HG03558 (cell line): Measurements from ENCODE around the gene MYO5C.

ENCODE experiments used
- ATAC-seq: cut with Tn5 transposase; IDR thresholded peaks from one replicate; pipeline ENCODE4 v1.9.1; 2021; ENCODE audit warnings: moderate number of reproducible peaks; ENCODE audit not compliant: unreplicated experiment; ENCODE audit errors: extremely low read depth

Gene MYO5C, protein sequence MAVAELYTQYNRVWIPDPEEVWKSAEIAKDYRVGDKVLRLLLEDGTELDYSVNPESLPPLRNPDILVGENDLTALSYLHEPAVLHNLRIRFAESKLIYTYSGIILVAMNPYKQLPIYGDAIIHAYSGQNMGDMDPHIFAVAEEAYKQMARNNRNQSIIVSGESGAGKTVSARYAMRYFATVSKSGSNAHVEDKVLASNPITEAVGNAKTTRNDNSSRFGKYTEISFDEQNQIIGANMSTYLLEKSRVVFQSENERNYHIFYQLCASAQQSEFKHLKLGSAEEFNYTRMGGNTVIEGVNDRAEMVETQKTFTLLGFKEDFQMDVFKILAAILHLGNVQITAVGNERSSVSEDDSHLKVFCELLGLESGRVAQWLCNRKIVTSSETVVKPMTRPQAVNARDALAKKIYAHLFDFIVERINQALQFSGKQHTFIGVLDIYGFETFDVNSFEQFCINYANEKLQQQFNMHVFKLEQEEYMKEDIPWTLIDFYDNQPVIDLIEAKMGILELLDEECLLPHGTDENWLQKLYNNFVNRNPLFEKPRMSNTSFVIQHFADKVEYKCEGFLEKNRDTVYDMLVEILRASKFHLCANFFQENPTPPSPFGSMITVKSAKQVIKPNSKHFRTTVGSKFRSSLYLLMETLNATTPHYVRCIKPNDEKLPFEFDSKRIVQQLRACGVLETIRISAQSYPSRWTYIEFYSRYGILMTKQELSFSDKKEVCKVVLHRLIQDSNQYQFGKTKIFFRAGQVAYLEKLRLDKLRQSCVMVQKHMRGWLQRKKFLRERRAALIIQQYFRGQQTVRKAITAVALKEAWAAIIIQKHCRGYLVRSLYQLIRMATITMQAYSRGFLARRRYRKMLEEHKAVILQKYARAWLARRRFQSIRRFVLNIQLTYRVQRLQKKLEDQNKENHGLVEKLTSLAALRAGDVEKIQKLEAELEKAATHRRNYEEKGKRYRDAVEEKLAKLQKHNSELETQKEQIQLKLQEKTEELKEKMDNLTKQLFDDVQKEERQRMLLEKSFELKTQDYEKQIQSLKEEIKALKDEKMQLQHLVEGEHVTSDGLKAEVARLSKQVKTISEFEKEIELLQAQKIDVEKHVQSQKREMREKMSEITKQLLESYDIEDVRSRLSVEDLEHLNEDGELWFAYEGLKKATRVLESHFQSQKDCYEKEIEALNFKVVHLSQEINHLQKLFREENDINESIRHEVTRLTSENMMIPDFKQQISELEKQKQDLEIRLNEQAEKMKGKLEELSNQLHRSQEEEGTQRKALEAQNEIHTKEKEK (N-terminal part only)

GRCh38 chr15:52295421-52296001, at the start of gene MYO5C:
MYO5C (minus strand) TSS chr15:52295804; CDS start chr15:52295636, 168 bp downstream.
- ATAC-seq: no peak

- ATAC-seq: no peak
Measured at GRCh38 chr15:52344592-52344991, 49.0 kb upstream of the MYO5C start.

DNA sequence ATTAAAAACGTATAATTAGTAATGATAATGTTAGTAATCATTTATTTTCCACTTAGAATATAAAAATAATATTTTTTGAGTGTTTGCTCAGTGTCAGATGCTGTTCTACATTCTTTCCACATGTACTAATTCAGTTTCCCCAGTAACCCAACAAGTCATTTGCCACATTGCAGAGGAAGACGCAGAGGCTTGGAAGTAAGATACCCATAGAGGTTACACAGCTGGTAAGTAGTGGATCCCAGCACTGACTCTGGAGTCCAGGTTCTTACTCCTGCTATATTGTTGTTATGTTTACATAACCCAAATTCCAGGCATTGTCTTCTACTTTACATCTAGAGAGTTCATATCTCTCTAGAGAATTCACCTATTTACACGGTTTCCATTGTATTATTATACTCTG, 48.2 kb upstream of the MYO5C start:
- no peak for ATAC-seq

- ATAC-seq: no peak
Measured at GRCh38 chr15:52340093-52340492, 44.5 kb upstream of the MYO5C start.

DNA sequence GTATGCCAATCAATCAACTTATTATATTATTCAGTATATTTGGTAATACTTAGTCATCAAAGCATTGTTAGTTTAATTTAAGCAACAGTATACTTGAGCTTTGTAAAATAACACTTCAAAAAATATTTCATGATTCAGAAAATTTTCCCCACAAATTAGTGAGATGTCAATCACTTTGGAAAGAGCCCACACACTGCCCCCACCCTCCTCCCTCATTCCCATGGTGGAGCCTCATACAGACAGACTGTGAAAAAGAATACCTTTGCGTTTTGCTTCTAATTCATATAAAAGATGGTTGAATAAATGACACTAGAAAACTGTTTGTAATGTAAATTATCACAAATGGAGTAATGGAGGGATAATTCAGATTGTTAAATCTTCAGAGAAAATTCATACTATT, 43.3 kb upstream of the MYO5C start:
- no peak for ATAC-seq

GRCh38 chr15:52338058-52338457, 42.5 kb upstream of the MYO5C start:
- no peak for ATAC-seq

DNA sequence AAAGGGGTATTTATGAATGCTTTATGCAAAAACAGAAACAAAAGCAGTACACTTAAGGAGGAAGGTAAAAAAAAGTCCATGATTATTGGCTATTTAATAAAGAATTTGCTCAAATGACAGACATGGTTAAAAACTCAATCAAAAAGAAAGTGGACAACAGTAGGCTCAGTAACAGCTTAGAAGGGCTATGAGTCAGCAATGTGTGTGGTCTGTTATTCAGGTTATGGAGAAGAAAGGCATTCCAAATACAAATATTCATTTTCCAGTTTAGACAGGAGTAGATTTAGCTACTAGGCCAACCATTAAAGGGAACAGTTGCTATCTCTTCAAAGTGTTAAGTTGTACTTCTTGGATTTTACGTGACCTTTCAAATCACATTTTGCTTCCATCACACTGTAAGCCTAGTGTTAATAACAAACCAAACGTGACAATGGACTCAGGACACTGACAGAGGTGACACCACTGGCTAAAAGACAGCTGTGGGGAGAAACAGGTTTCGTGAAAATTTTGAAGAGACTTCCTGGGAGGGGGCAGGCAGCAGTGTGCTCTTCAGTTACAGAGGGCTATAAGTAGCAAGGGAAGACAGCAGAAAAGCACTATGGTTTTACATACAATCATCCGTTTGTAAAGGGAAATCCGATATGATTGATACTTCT, 41.7 kb upstream of the MYO5C start:
- no peak for ATAC-seq

- no peak for ATAC-seq
Measured at GRCh38 chr15:52336529-52336928, 40.9 kb upstream of the MYO5C start.

DNA sequence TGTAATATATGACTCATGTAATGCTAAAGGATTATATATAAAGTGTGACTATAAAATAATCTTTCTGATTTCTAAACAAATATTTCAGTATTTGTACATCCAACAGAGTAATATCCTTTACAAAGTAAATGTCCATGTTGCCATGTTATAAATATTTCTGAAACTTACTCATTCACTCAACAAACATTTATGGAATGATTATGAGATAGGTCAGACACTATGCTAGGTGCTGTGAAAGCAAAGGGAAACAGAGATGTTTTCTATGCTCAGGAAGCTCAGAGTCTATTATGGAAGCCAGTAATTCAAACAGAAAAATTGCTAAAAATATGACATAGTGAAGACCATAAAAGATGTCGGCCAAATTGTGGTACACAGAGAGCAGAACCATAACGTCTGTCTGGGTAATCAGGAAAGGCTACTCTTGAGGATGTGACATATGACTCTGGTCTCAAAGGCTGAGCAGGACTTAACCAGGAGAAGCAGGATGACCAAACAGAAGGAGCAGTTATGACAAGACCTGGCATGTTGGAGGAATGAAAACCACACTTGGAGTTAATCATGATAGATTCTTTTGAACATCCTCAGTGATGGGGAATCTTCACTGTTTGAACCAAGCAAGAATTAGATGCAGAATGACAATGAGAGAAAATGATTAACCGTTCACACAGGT, 39.0 kb upstream of the MYO5C start:
- ATAC-seq: no peak

DNA sequence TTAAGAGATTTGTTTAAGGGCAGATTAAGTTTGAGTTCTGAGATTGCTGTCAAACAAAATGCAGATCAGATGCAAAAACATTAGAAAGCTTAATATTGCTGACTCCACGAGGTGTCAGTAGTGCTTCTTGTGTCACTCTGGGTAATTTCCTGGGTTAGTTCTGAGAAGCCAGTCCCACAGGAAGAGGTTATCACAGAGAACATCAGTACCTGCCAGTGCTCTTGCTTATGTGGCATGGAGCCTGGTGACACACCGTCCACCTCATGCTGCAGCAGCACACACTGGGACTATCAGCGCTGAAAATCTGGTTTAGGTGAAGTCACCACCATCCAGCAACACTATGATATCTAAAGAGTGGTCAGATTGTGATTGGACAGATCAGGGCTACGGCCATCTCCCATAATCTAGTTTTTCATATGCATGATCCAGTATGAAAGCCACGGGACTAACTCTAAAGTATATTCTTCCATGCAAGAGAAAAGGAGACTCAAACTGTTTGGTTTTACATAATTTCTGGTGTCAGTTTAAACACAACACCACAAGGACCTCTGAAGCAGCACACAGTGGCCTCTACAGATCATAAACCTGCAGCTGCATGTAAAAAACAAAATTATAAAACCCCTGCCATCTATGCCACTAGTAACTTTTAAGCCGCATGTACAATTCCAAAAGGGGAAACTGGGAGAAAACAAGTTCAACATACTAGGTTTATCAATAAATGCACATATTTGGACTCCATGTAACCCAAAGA, 36.1 kb upstream of the MYO5C start:
- ATAC-seq: peak; percentile 69

DNA sequence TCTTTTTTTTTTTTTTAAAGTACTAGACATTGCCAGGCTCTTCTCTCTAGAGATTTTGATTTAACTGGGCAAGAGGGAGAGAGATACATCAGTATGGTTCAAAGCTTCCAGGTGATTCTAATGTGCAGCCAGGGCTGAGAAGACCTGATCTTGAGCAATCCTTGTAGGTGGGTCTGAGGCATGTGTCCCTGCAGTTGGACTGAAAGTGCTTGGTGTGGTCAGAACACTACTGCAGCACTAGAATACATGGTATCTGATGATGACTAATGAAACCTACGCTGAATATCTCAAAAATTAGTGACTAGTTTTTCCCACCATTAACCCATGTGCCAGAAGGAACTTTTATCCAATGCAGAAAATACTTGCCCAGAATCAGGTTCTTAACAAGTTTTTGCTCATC, 34.4 kb upstream of the MYO5C start:
- ATAC-seq: no peak

DNA sequence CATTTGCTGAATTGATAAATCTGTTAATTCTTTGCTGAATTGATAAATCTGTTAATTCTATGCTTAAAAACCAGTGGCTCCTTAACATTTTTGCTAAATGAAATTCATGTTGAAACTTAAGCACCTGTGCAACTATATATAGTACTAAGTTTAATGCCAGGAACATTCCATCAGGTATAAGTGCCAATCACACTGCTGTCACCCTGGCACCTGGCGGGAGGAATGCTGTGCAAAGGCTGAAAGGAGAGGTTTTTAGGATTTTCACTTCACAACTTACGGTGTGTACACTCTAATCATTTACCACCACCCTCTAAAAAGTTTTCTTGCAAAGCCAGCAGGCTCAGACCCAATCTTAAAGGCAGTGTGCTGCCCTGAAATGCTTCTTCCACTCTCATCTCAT, 33.5 kb upstream of the MYO5C start:
- no peak for ATAC-seq

DNA sequence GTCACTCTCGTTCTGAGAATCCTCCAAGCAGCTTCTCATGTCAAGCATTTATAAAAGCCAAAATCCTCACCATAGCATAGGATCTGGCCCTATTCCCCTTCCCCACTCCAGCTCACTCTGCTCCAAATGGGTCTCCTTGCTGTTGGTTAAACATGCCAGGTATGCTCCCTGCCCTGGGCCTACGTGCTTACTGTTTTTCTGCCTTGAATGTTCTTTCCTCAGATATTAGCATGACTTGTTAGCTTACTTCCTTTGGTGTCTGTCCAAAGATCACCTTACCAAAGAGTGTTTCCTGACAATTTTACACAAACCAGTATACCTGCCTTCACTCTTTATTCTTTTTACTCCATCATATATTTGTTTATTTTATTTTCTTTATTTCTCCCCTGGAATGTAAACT, 33.1 kb upstream of the MYO5C start:
- ATAC-seq: no peak

DNA sequence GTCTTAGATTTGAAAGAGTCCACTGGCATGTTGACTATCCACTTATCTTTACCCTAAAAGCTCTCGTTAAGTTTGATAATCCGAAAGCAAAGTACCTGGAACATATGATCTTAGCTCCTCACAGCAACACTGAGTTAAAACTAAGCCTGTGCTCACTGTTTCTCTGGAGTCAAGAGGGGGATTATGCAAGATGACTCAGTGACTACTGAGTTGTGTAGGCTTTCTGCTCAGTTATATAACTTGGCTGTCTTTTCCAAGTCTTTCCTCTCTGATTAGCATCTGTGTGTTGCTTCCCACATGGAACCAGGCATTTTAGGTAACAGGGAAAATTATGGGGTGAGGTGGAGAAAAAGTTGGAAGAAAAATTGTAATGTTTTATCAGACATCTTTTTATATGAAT, 31.2 kb upstream of the MYO5C start:
- ATAC-seq: no peak

GRCh38 chr15:52324109-52324508, 28.5 kb upstream of the MYO5C start:
- no peak for ATAC-seq

DNA sequence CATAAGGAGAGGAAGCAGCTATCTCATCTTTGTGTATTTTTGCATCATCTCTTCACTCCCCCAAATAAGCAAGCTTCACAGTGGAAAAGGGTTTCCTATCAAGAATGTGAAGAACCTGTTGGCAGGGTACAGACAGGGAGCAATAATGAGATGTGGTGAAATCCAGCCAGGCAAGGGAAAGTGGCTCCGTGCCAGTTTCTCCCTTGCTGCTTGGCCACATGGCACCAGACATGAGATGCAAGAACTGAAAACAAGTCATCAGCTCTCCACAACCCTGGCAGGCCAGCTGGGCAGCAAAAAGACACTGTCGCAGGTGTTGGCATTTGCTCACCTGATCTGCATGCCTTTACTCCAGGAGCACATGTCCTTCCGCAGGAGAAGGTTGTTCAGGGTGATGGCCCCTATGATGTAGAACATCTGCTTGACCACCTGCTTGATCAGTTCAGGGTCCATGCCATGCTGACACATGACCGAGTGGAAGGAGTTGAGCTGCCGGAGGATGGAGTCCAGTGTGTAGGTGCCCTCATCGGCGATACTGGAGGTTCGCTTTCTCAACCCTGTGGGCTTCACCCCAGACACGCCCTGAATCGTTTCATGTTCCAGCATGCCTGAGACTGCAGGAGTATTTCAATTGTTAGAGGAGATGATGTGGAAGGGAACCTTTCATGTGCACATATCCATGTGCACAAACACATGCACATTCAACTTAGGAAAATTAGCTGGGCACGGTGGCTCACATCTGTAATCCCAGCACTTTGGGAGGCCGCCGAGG, 23.3 kb upstream of the MYO5C start:
- no peak for ATAC-seq

DNA sequence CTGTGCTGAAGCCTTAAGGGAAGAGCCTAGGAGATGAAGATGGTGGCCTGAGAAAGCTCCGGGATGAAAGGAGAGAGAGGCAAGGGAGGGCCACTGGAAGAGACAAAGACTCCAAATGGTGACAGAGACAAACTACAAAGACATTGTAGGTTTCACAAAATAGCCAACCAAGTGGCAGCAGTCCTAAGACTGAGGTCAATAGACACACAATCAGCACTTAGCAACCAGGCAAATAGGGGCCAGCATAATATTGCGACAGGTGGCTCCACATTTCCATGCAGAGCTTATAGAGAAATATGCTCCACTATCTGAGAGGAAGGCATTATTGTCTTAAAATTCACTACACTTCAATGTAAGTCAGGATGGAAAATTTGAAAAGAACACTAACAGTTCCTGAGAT, 22.1 kb upstream of the MYO5C start:
- ATAC-seq: no peak

- no peak for ATAC-seq
Measured at GRCh38 chr15:52317022-52317421, 21.4 kb upstream of the MYO5C start.
